LNCaP clone FGC (cell line): ENCODE data around the gene LRRC8D.
"Not testable (repeated sequence)": the region's sequence is repeated elsewhere in the genome, so short reads cannot be mapped to it uniquely, and the experiment has no call there.

ENCODE experiments used
- DNase-seq: peaks from one replicate; pipeline ENCODE4 v3.0.0-alpha.2; 2011; ENCODE audit warnings: low read depth
- H3K4me3 ChIP-seq: 2 replicates; pipeline ENCODE4 v1.5.1; 2011; ENCODE audit warnings: mild to moderate bottlenecking, low read depth, low read length, control low read depth
- TF ChIP-seq, protein P1 (sequence below): IDR thresholded peaks from 2 replicates; pipeline ENCODE4 v1.5.1; 2012; ENCODE audit warnings: mild to moderate bottlenecking; ENCODE audit not compliant: control insufficient read depth, insufficient read depth; ENCODE audit errors: extremely low read depth

The LRRC8D gene

GRCh38 chr1:89973471-89974127 lies 152.8 kb downstream of the LRRC8D start:
- TF ChIP-seq, protein P1, sequence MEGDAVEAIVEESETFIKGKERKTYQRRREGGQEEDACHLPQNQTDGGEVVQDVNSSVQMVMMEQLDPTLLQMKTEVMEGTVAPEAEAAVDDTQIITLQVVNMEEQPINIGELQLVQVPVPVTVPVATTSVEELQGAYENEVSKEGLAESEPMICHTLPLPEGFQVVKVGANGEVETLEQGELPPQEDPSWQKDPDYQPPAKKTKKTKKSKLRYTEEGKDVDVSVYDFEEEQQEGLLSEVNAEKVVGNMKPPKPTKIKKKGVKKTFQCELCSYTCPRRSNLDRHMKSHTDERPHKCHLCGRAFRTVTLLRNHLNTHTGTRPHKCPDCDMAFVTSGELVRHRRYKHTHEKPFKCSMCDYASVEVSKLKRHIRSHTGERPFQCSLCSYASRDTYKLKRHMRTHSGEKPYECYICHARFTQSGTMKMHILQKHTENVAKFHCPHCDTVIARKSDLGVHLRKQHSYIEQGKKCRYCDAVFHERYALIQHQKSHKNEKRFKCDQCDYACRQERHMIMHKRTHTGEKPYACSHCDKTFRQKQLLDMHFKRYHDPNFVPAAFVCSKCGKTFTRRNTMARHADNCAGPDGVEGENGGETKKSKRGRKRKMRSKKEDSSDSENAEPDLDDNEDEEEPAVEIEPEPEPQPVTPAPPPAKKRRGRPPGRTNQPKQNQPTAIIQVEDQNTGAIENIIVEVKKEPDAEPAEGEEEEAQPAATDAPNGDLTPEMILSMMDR: no peak
- no peak for DNase-seq
- H3K4me3 ChIP-seq: no peak overlapping the region

- H3K4me3 ChIP-seq: no peak overlapping the region
- TF ChIP-seq, protein P1: no peak
- no peak for DNase-seq
Measured at GRCh38 chr1:89974256-89974655, 153.4 kb downstream of the LRRC8D start.

DNA sequence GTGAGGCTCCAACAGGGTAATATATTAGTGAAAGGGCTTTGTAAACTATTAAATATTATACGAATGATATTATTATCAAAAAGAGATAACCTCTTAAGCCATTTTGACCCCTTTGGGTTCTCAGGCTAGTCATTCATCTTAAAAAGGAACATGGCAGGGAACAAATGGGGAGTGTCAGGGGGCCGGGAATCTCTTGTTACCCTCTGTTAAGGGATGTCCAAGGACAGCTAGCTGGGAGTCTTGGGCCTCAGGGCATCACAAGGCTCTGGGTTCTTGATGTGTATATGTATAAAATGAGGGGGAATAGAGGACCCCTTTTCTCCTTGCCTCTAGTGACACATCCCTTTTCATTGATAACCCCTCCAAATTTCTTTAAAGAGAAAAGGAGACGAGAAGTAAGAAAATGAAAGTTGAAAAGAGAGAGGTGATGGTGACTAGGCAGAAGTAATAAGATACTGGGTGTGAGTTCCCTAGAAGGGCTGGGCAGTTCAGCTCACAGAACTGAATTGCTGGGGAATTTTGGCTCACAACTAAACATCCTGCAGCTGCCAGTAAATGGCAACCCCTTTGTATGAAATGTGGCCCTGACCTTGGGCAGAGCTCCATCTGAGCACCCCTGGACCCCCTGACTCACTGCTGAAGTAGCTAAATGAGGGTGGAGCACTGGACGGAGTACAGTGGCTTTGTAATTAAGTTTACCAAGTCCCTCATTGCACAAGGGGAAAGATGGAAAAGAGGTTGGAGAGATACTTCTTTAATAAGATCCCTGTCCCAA lies 154.1 kb downstream of the LRRC8D start:
- TF ChIP-seq, protein P1: no peak
- no peak for DNase-seq
- H3K4me3 ChIP-seq: no peak overlapping the region

- DNase-seq: no peak
- no peak overlapping the region for H3K4me3 ChIP-seq
- TF ChIP-seq, protein P1: no peak
Measured at GRCh38 chr1:89975540-89976125, 154.8 kb downstream of the LRRC8D start.

- no peak overlapping the region for H3K4me3 ChIP-seq
- TF ChIP-seq, protein P1: no peak
- no peak for DNase-seq
Measured at GRCh38 chr1:89978755-89979154, 157.9 kb downstream of the LRRC8D start.

- no peak overlapping the region for H3K4me3 ChIP-seq
- no peak for DNase-seq
- TF ChIP-seq, protein P1: no peak
Measured at GRCh38 chr1:89980605-89981004, 159.8 kb downstream of the LRRC8D start.

- DNase-seq, H3K4me3 ChIP-seq: not testable (repeated sequence)
Measured at GRCh38 chr1:89982846-89983245, 162.0 kb downstream of the LRRC8D start.

DNA sequence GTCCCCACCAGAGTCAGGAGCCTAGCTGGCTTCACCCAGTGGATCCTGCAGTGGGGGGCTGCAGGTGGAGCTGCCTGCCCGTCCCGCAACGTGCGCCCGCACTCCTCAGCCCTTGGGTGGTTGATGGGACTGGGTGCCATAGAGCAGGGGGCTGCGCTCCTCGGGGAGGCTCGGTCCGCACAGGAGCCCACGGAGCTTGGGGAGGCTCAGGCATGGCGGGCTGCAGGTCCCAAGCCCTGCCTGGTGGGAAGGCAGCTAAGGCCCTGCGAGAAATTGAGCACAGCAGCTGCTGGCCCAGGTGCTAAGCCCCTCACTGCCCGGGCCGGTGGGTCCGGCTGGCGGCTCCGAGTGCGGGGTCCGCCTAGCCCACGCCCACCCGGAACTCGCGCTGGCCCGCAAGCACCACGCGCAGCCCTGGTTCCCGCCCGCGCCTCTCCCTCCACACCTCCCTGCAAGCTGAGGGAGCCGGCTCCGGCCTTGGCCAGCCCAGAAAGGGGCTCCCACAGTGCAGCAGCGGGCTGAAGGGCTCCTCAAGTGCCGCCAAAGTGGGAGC lies 163.8 kb downstream of the LRRC8D start:
- not testable (repeated sequence) for DNase-seq, H3K4me3 ChIP-seq
